NCI-H345 (cell line): ENCODE measurements around the gene PHOSPHO1.
"Not testable (repeated sequence)": the region's sequence is repeated elsewhere in the genome, so short reads cannot be mapped to it uniquely, and the experiment has no call there.

Experiments used
- DNase-seq: peaks from one replicate; lab custom pipeline; 2025; lab: John Stamatoyannopoulos, UW

The PHOSPHO1 gene, protein sequence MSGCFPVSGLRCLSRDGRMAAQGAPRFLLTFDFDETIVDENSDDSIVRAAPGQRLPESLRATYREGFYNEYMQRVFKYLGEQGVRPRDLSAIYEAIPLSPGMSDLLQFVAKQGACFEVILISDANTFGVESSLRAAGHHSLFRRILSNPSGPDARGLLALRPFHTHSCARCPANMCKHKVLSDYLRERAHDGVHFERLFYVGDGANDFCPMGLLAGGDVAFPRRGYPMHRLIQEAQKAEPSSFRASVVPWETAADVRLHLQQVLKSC

DNA sequence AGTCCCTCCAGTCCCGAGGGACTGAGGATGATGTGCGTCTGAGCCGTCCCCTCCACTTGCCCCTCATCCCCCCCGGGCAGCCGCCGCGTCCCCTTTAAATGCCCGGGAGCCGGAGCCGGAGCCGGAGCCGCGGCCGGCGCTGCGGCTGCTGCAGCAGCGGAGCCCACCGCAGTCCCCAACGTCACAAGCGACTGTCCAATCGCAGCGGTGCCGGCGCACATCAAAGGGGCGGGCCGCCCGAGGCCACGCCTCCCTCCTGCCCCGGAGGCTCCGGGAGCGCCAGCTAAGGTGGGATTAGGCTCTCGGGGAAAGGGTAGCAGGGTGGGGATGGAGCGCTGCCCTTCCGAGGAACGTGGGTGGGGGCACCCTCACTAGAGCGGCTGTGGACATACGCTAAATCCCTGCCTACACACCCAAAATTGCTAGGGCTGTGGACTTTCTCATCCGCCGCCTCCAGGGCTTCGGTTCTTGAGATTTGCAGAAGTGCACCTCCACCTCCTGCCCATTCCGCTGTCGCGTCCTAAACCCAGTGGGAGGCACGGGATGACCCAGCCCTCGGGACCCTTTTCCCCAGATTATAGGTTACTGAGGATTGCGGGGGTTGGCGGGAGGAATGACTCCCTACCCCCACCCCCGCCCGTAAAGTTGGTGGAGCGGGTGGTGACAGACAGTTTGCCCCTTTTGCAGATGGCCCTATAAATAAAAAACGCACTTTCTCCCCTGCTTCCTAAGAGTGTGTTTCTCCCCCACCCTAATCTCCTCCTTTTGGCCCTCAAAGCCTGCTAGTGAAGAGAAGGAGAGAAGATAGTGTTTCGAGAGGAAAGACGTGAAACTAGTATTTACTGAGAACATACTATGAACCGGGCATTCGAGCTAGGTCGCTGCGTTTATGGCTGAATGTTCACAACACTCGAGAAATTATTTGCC, at the start of gene PHOSPHO1:
Gene PHOSPHO1 (minus strand): TSS at position 152 of the 927 bp plus-strand sequence. CDS start 4,096 bp downstream, outside the sequence.
- peak; percentile 79 for DNase-seq

DNA sequence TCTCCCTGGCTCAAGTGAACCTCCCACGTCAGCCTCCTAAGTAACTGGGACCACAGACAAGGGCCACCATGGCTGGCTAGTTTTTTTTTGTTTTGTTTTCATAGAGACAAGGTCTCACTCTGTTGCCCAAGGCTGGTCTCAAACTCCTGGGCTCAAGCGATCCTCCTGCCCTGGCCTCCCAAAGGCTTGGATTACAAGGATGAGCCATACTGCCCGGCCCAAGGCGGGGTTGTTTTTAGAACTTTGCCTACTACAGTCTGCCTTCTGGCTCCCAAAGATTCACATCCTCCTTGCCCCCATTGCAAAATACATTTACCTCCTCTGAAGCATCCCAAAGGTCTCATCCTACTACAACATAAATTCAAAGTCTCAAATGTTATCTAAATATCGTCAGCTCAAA, 49.5 kb upstream of the PHOSPHO1 start:
- no peak for DNase-seq

DNA sequence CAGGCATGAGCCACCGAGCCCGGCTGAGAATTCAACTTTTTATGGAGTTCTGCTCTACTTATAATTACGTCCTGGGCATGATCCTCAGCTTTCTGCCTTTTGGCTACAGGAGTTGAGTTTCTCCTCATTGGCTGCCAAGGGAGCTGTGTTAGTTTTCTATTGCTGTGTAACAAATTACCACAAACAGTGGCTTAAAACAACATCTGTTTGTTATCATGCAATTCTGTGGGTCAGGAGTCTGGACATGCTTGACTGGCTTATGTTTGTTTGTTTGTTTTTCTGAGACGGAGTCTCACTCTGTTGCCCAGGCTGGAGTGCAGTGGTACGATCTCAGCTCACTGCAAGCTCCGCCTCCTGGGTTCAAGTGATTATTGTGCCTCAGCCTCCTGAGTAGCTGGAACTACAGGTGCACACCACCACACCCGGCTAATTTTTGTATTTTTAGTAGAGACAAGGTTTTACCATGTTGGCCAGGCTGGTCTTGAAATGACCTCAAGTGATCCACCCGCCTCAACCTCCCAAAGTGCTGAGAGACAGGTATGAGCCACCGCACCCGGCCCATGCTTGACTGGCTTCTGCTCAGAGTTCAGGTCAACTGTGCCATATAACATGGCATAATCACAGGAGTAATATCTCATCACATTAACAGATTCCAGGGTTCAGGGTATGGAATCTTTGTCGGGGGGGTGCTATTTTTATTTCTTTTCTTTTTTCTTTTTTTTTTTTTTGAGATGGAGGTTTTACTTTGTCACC, 48.9 kb upstream of the PHOSPHO1 start:
- DNase-seq: not testable (repeated sequence)

DNA sequence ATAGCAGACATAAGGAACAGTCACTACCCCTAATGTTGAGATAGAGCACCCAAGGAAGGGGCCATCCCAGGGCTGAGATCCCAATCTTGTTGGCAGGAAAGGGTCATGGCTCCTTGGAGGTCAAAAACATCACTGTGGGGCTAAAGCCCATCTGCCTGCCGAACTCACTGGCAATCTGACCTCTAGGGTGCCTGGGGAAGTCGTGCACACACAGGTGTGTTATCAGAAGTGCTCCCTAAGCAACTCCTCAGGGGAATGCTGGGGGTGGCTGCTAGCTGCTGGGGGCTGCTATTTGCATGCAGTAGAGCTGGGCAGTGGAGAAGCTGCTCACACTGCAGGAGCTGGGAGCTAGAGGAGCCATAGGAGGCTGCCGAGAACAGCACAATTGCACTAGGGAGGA, 47.5 kb upstream of the PHOSPHO1 start:
- no peak for DNase-seq

DNA sequence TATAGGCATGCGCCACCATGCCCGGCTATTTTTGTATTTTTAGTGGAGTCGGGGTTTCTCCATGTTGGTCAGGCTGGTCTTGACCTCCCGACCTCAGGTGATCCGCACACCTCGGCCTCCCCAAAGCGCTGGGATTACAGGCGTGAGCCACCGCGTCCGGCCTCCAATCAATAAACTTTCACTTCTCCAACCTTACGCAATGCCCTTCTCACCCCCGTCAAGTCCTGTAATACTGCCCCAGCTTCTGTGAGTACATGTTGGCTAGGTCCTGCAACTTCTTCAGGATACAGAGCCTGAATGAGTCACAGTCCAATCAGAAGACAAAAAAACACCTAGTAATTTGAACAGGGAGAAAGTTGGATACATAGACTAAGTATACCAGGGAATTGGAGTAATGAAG, 47.1 kb upstream of the PHOSPHO1 start:
- no peak for DNase-seq

DNA sequence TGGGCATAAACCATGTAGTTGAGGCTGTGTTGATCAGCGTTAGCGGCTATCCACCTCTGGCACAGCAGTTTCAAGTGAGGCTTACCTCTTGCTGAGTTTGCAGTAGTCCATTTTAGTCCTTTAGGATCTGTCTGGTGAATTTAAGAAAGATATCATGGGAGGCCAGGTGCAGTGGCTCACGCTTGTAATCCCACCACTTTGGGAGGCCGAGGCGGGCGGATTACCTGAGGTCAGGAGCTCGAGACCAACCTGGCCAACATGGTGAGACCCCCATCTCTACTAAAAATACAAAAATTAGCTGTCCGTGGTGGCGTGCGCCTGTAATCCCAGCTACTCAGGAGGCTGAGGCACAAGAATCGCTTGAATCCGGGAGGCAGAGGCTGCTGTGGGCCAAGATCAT, 45.4 kb upstream of the PHOSPHO1 start:
- not testable (repeated sequence) for DNase-seq

DNA sequence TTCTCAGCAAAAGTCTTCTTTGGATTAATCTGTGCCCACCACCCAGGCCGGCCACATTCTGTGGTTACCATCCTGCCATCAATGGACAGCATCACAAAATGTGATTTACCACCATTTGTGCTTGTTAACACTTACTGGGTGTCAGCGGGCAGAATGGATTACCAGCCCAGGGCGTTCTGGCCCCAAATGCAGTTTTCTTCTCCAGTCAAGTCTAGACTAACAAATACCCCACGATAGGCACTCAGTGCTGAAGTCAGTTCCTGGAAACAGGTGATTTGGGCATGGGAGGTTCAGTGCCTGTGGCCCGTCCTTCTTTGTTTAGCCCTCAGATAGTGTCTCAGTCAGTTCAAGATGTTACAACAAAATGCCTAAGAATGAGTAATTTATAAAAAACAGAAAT, 38.8 kb upstream of the PHOSPHO1 start:
- no peak for DNase-seq

DNA sequence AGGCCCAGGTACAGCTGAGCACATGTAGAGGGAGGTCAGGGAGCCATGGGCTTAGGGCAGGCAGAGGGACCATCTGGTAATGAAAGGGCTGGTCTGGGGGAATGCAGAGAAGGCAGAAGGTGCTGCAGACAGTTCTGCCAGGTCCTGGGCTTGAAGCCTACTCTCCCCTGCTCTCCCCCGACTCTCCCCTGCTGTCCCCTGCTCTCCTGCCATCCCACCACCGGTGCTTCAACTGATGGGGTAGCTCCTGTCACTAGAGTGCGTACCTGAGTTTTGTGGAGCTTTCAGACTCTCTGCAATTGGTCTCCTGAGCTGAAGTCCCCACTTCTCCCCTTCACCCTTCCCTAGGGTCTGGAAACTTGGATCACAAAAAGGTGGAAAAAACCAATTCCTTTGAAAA, 37.3 kb upstream of the PHOSPHO1 start:
- DNase-seq: no peak

DNA sequence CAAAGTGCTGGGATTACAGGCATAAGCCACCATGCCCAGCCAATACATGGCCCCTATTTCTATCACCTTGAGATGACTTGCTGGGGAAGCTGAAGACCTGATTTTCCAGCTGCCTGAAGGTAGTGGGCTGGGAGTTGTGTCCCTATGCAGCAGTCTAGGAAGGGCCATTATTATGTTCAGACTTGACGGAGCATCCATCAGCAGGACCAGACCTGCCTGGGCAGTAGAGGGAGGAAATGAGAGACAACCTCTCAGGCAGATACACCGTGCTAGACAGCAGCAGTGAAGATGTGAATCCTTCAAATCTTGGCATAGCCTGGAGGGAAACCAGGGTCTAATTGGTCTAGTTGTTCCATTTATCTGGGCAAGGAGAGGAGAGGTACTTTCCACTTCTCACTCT, 35.6 kb upstream of the PHOSPHO1 start:
- no peak for DNase-seq

DNA sequence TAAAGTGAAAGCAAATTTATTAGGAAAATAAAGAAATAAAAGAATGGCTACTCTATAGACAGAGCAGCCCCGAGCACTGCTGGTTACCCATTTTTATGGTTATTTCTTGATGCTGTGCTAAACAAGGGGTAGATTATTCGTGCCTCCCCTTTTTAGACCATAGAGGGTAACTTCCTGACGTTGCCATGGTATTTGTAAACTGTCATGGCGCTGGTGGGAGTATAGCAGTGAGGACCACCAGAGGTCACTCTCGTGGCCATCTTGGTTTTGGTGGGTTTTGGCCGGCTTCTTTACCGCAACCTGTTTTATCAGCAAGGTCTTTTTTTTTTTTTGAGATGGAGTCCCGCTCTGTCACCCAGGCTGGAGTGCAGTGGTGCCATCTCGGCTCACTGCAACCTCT, 31.0 kb upstream of the PHOSPHO1 start:
- DNase-seq: not testable (repeated sequence)

DNA sequence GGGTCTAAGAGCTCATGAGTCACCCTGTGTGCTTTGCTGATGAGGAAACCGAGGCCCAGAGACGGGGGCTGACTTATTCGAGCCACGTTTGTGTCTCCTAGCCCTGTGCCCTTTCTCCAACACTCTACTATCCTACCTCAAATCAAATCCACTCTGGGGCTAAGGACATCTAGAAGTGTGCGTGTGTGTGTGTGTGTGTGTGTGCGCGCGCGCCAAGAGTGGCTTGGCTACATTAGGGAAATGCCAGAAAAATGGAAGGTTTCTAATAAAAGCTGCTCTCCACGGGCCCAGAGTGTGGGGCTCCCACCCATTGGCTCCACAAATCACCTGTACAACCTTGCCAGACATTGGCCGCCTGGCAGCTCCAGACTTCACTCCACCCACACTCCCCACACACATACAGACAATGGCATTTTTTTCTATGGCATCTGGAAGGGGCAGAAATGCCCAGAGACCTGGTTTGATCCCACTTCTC, 30.3 kb upstream of the PHOSPHO1 start:
- DNase-seq: no peak

DNA sequence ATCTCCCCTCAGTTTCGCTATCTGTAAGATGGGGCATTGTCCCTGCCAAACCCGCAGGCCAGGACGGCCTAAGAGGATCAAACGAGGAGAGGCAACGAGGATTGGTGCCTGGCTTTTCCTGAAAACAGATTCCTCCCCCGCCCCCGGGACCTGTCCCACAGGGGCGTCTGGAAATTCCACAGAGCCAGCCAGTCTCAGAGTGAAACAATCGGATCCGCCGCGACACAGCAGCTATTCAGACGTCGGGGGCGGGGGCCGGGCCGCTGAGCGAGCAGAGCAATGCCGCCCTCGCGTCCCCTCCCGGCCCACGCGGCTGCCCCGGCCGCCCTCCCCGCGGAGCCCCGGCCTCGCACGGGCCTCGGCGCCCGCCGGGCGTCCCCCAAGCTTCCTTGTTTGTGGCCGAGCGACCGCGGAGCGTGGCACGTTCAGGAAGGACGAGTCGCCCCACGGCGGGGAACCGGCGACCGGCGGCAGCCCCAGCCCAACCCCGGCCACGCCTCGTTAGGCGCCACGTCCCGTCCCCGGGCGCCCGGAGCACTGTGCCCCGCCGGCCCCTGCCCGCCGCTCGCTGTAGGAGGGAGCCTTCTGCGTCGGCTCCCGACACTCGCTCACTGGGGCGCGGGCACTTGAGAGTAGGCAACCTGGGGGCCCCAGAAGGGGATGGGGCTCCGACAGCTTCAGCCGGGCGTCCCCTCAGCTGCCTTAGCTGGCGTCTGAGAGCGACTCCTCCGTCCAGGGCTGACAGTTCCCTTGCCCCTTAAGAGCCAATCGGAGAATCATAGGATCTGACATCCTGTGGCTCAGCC, 29.6 kb upstream of the PHOSPHO1 start:
- peak; percentile 35 for DNase-seq

DNA sequence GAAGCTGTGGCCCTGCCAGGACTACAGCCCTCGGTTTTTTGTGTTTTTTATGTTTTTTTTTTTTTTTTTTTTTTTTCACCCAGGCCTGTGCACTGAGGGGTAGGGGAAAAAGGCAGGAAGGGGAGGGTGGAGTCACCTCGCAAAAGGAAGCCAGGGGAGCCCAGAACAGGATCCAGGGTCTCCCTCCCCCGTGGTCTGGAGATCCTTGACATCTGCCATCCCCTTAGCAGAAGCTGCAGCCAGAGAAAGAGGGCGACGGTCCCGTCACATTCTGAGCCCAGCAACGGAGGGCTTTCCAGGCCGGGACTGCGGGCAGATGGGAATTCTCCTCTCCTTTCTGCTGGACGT, 29.1 kb upstream of the PHOSPHO1 start:
- no peak for DNase-seq

DNA sequence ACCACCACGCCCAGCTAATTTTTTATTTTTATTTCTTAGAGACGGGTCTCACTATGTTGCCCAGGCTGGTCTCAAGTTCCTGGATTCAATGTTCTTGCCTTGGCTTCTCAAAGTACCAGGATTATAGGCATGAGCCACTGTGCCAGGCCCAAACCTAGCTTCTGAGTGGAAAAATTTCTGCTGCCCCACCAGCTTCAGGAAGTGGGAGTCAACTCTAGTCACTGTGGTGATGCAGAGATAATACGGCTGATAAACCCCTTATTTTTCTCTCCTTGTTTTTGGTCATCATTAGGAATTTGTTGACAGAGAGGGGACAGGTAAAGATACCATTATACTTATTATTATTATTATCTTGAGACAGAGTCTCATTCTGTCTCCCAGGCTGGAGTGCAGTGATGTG, 27.8 kb upstream of the PHOSPHO1 start:
- DNase-seq: no peak

DNA sequence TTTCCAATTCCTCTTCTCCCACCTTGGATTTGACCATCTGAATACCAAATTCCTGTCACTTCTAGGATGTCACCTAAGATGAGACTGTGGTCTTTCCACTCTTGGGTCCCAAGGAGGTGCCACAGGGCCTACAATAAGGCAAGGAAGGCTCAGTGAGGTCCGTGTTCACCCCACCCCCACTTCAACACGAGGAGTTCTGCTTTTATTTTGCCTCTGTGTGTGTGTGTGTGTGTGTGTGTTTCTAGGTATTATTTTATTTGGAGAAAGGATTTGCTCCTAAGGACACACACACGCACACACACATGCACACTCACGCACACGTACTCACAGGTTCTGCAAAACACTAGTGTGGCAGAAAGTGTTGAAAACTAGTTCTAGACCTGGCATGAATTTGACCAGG, 24.5 kb upstream of the PHOSPHO1 start:
- DNase-seq: no peak

DNA sequence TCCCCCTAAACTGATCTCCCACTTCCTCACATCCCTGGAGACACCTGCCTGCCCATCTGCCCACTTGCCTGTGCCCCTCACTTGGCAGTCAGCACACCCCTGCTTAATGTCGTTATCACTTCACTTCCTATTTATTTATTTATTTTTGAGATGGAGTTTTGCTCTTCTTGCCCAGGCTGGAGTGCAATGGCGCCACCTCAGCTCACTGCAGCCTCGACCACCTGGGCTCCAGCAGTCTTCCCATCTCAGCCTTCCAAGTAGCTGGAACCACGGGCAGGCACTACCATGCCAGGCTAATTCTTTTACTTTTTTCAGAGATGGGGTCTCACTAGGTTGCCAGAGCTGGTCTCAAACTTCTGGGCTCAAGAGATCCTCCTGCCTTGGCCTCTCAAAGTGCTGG, 23.5 kb upstream of the PHOSPHO1 start:
- DNase-seq: no peak

DNA sequence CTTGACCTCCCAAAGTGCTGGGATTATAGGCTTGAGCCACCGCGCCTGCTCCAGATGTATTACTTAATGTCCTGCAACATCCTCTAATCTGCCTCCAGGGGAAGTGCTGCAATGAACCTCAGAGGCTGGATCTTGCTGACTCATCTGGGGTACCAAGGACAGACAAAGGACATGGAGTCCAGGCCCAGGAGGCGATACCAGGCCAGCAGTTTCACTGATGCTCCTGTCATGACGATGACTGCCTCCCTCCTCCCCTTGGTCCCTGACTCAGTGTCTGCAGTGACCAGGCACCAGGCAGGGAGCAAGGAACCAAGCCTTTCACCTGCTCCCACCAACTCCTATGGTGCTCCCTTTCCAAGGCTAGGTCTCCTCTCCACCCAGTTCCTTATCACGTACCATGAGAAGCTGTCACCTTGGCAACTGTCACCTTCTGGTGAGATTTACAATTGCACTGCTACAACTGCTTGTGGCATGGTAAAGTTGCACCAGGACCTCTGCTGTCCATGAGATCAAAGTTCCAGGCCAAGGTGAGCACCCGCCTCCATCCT, 21.6 kb upstream of the PHOSPHO1 start:
- DNase-seq: no peak

DNA sequence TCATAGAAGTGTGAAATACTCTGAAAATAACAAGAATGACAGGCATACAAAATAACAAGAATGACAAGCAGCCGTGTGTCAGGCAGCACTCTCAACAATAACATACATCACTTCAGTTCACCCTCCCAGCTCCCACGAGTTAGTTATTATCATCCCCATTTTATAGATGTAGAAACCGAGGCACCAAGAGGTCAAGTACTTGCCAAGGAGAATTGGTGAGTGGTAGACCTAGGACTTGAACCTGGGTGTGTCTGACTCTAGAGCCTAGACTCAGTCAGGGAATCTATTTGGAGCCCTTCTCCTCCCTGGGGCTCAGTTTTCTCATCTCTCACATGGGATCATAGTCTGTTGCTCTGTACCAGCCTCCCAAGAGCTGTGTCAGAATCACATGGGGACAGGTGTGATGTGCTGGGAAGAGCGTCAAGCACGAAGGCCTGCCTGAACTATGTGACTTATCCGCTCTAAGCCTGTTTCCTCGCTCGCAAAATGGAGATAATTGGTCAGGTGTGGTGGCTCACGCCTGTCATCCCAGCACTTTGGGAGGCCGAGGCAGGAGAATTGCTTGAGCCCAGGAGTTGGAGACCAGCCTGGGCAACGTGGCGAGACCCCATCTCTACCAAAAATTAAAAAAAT, 19.4 kb upstream of the PHOSPHO1 start:
- no peak for DNase-seq

DNA sequence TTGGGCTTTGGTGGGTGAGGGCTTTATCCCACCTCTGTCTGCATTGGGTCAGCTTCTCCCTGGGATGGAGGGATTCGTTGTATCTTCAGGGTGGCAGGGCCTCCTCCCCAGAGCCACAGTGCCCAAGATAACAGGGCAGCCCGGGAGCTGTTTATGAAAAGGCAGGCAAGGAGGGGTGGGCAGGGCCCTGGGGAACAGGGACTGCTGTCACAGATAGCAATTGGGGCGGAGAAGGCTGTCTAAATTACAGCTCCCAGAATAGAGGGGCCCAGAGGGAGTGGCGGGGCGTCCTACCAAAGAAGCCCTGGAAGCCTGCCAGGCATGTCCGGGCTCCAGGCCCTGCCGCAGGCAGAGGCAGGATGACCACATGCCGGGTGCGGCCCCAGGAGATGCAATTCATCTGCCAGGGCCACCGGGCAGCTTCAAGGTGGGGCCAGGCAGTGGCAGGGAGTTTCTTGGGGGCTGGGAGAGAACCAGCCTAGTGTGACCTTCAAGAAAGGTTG, 18.8 kb upstream of the PHOSPHO1 start:
- peak; percentile 8 for DNase-seq

DNA sequence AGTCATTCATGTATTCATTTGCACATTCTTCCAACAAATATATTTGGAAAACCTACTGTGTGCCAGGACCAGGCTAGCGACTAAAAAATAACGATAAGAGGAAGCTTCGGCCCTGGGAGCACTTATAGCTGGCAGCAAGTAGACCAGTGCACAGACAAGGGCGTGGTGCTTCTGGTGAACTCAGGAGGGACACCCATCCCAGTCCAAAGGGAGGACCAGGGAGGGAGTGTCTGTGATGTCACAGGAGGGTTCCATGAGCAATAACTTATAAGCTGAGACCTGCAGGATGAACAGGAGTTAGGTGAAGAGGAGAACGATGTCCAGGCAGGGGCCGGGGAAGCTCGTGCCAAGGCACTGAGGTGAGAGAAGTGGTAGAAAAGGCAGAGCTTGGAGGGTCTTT, 17.4 kb upstream of the PHOSPHO1 start:
- no peak for DNase-seq

DNA sequence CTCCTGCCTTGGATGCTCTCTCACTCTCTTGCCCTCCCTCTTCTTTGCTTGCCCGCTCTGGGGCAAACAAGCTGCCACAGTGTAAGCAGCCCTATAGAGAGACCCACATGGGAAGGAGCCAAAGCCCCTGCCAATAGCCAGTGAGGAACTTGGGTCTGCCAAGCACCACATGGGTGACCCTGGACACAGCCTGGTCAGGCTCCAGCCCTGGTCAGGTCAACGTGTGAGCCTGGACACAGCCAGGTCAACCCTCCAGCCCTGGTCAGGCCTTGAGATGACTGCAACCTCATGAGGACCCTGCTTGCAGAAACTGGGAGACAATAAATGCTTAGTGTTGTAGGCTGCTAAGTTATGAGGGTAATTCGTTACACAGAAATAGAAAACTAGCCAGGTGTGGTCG, 14.3 kb upstream of the PHOSPHO1 start:
- DNase-seq: no peak
